Mesodermal cell (in vitro differentiated cells): ENCODE measurements around the gene CHN1.

Experiments
- H3K27ac ChIP-seq: 2 replicates; pipeline ENCODE4 v1.7.0; 2013; ENCODE audit warnings: mild to moderate bottlenecking, low read depth, low read length, moderate library complexity; ENCODE audit not compliant: severe bottlenecking
- H3K36me3 ChIP-seq: 2 replicates; pipeline ENCODE4 v1.7.1; 2013; ENCODE audit warnings: mild to moderate bottlenecking, low read length, moderate library complexity; ENCODE audit not compliant: control insufficient read depth, insufficient read depth
- H3K4me1 ChIP-seq: one replicate; pipeline ENCODE4 v1.7.1; 2013; ENCODE audit warnings: mild to moderate bottlenecking, low read length; ENCODE audit not compliant: insufficient read depth, control insufficient read depth, poor library complexity, severe bottlenecking
- H3K4me3 ChIP-seq: 2 replicates; pipeline ENCODE4 v1.7.0; 2013; ENCODE audit warnings: low read length, control low read depth, mild to moderate bottlenecking; ENCODE audit not compliant: insufficient read depth, poor library complexity, severe bottlenecking; ENCODE audit errors: extremely low read depth
- H3K9me3 ChIP-seq: 2 replicates; pipeline ENCODE4 v1.7.1; 2013; ENCODE audit warnings: mild to moderate bottlenecking, low read length, moderate library complexity; ENCODE audit not compliant: control insufficient read depth
- WGBS, 2 experiments: methylation state at CpG; one replicate each; pipeline ENCODE4 v1.1.5; 2013; ENCODE audit warnings: missing lambda C conversion rate in 2 of 2; ENCODE audit not compliant: insufficient coverage in 2 of 2; 5-methylcytosine and 5-hydroxymethylcytosine counted together

CHN1 gene

DNA sequence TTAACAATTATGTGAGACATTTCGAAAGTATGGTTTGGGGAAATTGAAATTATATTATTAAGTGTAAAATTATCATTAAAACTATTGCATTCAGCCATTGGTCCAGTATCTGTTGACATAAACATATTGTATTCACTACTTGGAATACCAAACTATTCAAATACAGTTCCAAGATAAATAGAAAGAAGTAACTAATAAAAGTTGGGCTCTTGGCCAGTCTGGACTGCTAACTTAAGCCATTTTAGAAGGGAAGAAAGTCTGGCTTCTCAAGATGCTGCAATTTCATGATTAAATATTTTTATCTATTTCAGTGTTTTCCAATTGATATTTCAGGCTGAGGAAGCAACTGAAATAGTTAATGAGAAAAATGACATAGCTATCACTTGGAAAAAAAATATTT lies 131.1 kb downstream of the CHN1 start:
- Histone ChIP-seq H3K4me1 (peaks cover 14% of the 10 kb centered on the region), H3K4me3 (no peak overlapping the region), H3K27ac (no peak overlapping the region), H3K9me3 (no peaks in the 10 kb centered on the region), H3K36me3 (peaks cover 15% of the 10 kb centered on the region)
- no CpG with 5 or more reads among the region's 1 CpG for WGBS, 2 experiments

DNA sequence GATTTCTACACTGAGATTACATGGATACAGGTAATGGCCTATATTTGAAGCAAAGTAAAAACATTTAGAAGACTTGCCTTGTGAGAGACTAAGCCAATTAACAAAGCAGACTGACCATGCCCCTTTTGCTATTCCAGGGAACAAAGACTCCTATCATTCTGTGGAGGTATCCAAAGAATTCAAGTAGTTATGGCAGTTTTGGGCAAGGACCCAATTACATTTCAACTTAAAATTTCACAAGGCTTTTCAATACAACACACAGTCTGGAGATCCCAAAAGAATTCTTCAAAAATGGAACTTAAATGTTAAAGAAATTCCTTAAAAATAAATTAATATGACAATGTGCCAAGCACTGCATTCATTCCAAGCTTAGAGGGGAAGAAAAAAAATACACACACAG lies 131.7 kb downstream of the CHN1 start:
- H3K4me3 ChIP-seq: no peak overlapping the region
- H3K36me3 ChIP-seq: peaks cover 15% of the 10 kb centered on the region
- peaks cover 14% of the 10 kb centered on the region for H3K4me1 ChIP-seq
- H3K27ac ChIP-seq: no peak overlapping the region
- no peaks in the 10 kb centered on the region for H3K9me3 ChIP-seq

DNA sequence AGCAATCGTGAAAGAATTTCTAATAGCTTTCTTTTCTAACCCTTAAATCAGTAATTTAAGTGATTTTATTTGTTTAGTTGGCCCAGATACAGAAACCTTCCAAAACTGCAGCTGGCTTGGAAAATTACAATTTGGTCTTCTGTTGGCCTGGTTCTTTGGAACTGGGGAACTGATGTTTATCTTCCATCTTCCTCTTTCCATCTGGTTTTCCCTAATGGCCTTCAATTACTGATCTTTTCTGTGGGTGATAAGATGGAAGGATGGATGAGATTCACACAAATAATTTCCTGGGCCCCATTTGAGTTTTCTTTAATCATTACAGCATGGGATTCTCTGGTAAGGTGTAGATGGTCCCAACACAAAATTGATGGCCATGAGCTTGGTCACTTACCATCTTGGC lies 134.4 kb downstream of the CHN1 start:
- H3K4me1 ChIP-seq: peaks cover 14% of the 10 kb centered on the region
- H3K9me3 ChIP-seq: no peaks in the 10 kb centered on the region
- no CpG with 5 or more reads among the region's 1 CpG for WGBS, 2 experiments
- no peak overlapping the region for H3K4me3 ChIP-seq
- H3K27ac ChIP-seq: no peak overlapping the region
- H3K36me3 ChIP-seq: peaks cover 11% of the 10 kb centered on the region

DNA sequence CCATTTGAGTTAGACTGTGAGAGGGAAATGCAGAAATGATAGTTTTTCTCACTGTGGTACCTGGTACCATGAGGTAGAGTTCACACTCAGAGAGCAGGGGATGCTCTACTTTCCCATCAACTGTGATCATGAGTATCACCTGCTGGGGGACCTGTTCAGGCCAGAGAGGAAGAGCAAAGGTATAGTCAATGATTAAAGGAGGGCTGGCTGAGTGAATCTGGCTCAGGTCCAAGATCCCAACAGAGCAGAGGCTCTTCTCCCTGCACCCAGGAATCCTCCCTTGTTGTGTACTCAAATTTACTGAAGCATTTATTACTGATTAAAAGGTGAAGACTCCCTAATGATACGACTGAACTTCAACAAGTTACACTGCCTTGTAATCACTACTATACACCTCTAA lies 136.3 kb downstream of the CHN1 start:
- H3K9me3 ChIP-seq: no peaks in the 10 kb centered on the region
- peaks cover 14% of the 10 kb centered on the region for H3K4me1 ChIP-seq
- no peak overlapping the region for H3K27ac ChIP-seq
- H3K4me3 ChIP-seq: no peak overlapping the region
- peaks cover 11% of the 10 kb centered on the region for H3K36me3 ChIP-seq
- no CpG with 5 or more reads among the region's 1 CpG for WGBS, 2 experiments

DNA sequence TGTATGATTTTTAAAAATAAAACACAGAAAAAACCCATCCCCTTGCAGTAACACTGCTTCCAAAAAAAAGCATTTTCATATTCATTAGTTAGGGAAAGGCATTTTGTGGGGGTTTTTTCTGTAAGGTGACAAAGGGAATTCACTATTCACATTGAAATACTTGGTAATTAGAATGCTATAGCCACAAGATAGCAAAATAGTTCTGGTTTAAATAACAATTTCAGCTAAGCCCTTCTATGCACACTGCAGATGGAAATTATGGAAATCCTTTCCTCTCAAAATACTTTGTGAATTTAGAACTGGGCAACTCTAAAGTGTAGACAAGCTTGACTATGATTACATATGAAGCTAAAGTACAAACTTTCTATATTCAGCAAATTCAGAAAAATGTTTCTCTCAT lies 138.8 kb downstream of the CHN1 start:
- no peak overlapping the region for H3K27ac ChIP-seq
- H3K36me3 ChIP-seq: peaks cover 6% of the 10 kb centered on the region
- H3K4me1 ChIP-seq: no peaks in the 10 kb centered on the region
- H3K9me3 ChIP-seq: no peaks in the 10 kb centered on the region
- H3K4me3 ChIP-seq: no peak overlapping the region

DNA sequence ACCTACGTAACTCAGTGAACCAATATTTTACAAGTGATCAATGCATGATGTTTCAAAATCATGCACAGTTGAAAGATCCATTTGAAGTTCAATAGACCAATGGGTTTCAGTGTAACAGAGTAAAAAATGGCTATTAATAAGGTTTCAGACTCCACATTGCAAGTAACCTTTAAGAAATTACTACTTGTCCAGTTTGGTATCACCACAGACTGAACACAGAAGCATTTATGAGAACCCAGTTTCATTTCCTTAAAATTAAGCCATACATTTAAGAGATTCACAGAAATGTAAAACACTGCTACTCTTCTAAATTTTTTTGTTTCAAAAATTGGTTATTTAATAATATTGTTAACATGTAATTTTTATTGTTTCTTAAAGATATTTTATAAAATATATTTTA lies 142.0 kb downstream of the CHN1 start:
- no peak overlapping the region for H3K27ac ChIP-seq
- H3K4me1 ChIP-seq: no peaks in the 10 kb centered on the region
- no peaks in the 10 kb centered on the region for H3K36me3 ChIP-seq
- H3K4me3 ChIP-seq: no peak overlapping the region
- H3K9me3 ChIP-seq: no peaks in the 10 kb centered on the region
- no CpG with 5 or more reads among the region's 1 CpG for WGBS, 2 experiments

- no peaks in the 10 kb centered on the region for H3K4me1 ChIP-seq
- H3K27ac ChIP-seq: peak overlapping the region; percentile 13
- WGBS, 2 experiments: 100% methylated on average over 1 of the region's 1 CpG; no CpG with 5 or more reads in 1 of the 2 experiments
These were observed 145.5 kb downstream of the CHN1 start for GRCh38 chr2:174859563-174860169.

GRCh38 chr2:174858745-174859144 lies 146.4 kb downstream of the CHN1 start:
- Histone ChIP-seq H3K9me3 (no peaks in the 10 kb centered on the region), H3K27ac (no peak overlapping the region), H3K4me3 (no peak overlapping the region), H3K4me1 (no peaks in the 10 kb centered on the region), H3K36me3 (no peaks in the 10 kb centered on the region)

More at GRCh38 chr2:174859563-174860169, 145.5 kb downstream of the CHN1 start:
- no peaks in the 10 kb centered on the region for H3K36me3 ChIP-seq
- no peaks in the 10 kb centered on the region for H3K9me3 ChIP-seq
- H3K4me3 ChIP-seq: no peak overlapping the region

GRCh38 chr2:174856447-174856846 lies 148.7 kb downstream of the CHN1 start:
- H3K9me3 ChIP-seq: no peaks in the 10 kb centered on the region
- no peak overlapping the region for H3K27ac ChIP-seq
- no peaks in the 10 kb centered on the region for H3K36me3 ChIP-seq
- 85 to 100% methylated on average over 1 to 2 of the region's 3 CpGs for WGBS, 2 experiments
- H3K4me1 ChIP-seq: no peaks in the 10 kb centered on the region
- no peak overlapping the region for H3K4me3 ChIP-seq

- WGBS, 2 experiments: 70% methylated on average over 4 of the region's 8 CpGs; no CpG with 5 or more reads in 1 of the 2 experiments
- Histone ChIP-seq H3K4me1 (peaks cover 4% of the 10 kb centered on the region), H3K36me3 (no peaks in the 10 kb centered on the region), H3K27ac (peak overlapping the region; percentile 36), H3K4me3 (no peak overlapping the region), H3K9me3 (no peaks in the 10 kb centered on the region)
These were observed 157.9 kb downstream of the CHN1 start for GRCh38 chr2:174846941-174847938.

DNA sequence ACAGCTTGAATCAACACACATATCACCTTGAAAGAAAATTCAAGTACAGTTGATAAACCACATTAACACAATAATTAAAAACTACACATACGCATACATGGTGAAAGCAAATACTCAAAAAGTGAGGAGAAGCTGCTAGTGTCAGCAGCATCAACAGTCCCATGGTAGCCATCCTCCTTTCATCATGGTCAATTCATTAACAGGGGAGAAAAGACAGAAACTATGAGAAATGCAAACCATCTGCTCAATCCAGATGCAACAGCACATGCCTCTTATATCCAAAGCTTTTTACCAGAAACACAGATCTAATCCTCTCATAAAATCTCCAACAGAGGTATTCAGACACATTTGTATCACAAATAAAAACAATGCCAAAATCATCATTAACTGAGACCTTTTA lies 159.0 kb downstream of the CHN1 start:
- WGBS, 2 experiments: no CpG with 5 or more reads among the region's 1 CpG
- no peaks in the 10 kb centered on the region for H3K9me3 ChIP-seq
- H3K4me1 ChIP-seq: peaks cover 6% of the 10 kb centered on the region
- H3K27ac ChIP-seq: no peak overlapping the region
- no peaks in the 10 kb centered on the region for H3K36me3 ChIP-seq
- no peak overlapping the region for H3K4me3 ChIP-seq
